ENCODE measurements around the gene ELN.

ELN gene

GRCh38 chr7:74023786-74024185, 4.2 kb upstream of the ELN start:
- Mint-ChIP-seq H3K27me3 (peaks cover 15% of the 10 kb centered on the region), H3K36me3 (no peaks in the 10 kb centered on the region), H3K4me3 (no peak overlapping the region), H3K9me3 (no peaks in the 10 kb centered on the region), H3K27ac (no peak overlapping the region), H3K4me1 (peaks cover 6% of the 10 kb centered on the region)
- DNase-seq (ENCODE audit: low spot score in 2 of 2) (no peak), ATAC-seq (ENCODE audit: low read depth) (no peak)

- no peak for ATAC-seq (ENCODE audit: low read depth)
- Mint-ChIP-seq H3K36me3 (no peaks in the 10 kb centered on the region), H3K4me3 (no peak overlapping the region), H3K9me3 (no peaks in the 10 kb centered on the region), H3K4me1 (peaks cover 13% of the 10 kb centered on the region), H3K27me3 (peaks cover 20% of the 10 kb centered on the region), H3K27ac (no peak overlapping the region)
- DNase-seq (ENCODE audit: low spot score in 2 of 2) = no peak
Observed at GRCh38 chr7:74025146-74025545, 2.8 kb upstream of the ELN start.

- ATAC-seq (ENCODE audit: low read depth) (no peak), DNase-seq (ENCODE audit: low spot score in 2 of 2) (no peak)
- Mint-ChIP-seq H3K27me3 (peaks cover 22% of the 10 kb centered on the region), H3K36me3 (no peaks in the 10 kb centered on the region), H3K4me1 (peaks cover 13% of the 10 kb centered on the region), H3K4me3 (no peak overlapping the region), H3K9me3 (no peaks in the 10 kb centered on the region), H3K27ac (no peak overlapping the region)
Observed at GRCh38 chr7:74025730-74026129, 2.2 kb upstream of the ELN start.

- peaks cover 23% of the 10 kb centered on the region for H3K27me3 Mint-ChIP-seq
- no peak for DNase-seq (ENCODE audit: low spot score in 2 of 2)
- H3K4me1 Mint-ChIP-seq = peaks cover 13% of the 10 kb centered on the region
- no peaks in the 10 kb centered on the region for H3K36me3 Mint-ChIP-seq
- no peaks in the 10 kb centered on the region for H3K9me3 Mint-ChIP-seq
- peak; percentile 18 for ATAC-seq (ENCODE audit: low read depth)
- no peak overlapping the region for H3K4me3 Mint-ChIP-seq
- H3K27ac Mint-ChIP-seq = no peak overlapping the region
Observed at GRCh38 chr7:74026406-74026902, 1.5 kb upstream of the ELN start.

GRCh38 chr7:74026903-74027682, 880 bp upstream of the ELN start:
- DNase-seq (ENCODE audit: low spot score in 2 of 2) (peak; percentile 62 to 80), ATAC-seq (ENCODE audit: low read depth) (peak; percentile 72)
- H3K27me3 Mint-ChIP-seq = peaks cover 28% of the 10 kb centered on the region
- no peak overlapping the region for H3K4me3 Mint-ChIP-seq
- H3K4me1 Mint-ChIP-seq = peaks cover 13% of the 10 kb centered on the region
- H3K27ac Mint-ChIP-seq = no peak overlapping the region
- no peaks in the 10 kb centered on the region for H3K9me3 Mint-ChIP-seq
- H3K36me3 Mint-ChIP-seq = no peaks in the 10 kb centered on the region

GRCh38 chr7:74028321-74028838, 407 bp downstream of the ELN start:
- no peak for ATAC-seq (ENCODE audit: low read depth)
- H3K36me3 Mint-ChIP-seq = no peaks in the 10 kb centered on the region
- H3K27me3 Mint-ChIP-seq = peaks cover 32% of the 10 kb centered on the region

GRCh38 chr7:74029089-74029785, 1.3 kb downstream of the ELN start:
- peaks cover 28% of the 10 kb centered on the region for H3K27me3 Mint-ChIP-seq

More at GRCh38 chr7:74028321-74028838, 407 bp downstream of the ELN start:
- Mint-ChIP-seq H3K27ac (no peak overlapping the region), H3K9me3 (no peaks in the 10 kb centered on the region), H3K4me3 (no peak overlapping the region), H3K4me1 (peaks cover 13% of the 10 kb centered on the region)
- DNase-seq (ENCODE audit: low spot score in 2 of 2) = no peak

GRCh38 chr7:74029991-74030415, 2.0 kb downstream of the ELN start:
- ATAC-seq (ENCODE audit: low read depth) (peak; percentile 15), DNase-seq (ENCODE audit: low spot score in 2 of 2) (no peak)
- Mint-ChIP-seq H3K27me3 (peaks cover 30% of the 10 kb centered on the region), H3K9me3 (no peaks in the 10 kb centered on the region), H3K27ac (no peak overlapping the region), H3K36me3 (no peaks in the 10 kb centered on the region), H3K4me3 (no peak overlapping the region), H3K4me1 (peaks cover 13% of the 10 kb centered on the region)

More at GRCh38 chr7:74029089-74029785, 1.3 kb downstream of the ELN start:
- Mint-ChIP-seq H3K9me3 (no peaks in the 10 kb centered on the region), H3K27ac (no peak overlapping the region), H3K36me3 (no peaks in the 10 kb centered on the region), H3K4me1 (peaks cover 13% of the 10 kb centered on the region), H3K4me3 (no peak overlapping the region)
- no peak for ATAC-seq (ENCODE audit: low read depth)
- DNase-seq (ENCODE audit: low spot score in 2 of 2) = no peak

GRCh38 chr7:74030861-74031260, 2.9 kb downstream of the ELN start:
- Mint-ChIP-seq H3K4me3 (no peak overlapping the region), H3K27ac (no peak overlapping the region), H3K36me3 (no peaks in the 10 kb centered on the region), H3K9me3 (no peaks in the 10 kb centered on the region), H3K27me3 (peaks cover 30% of the 10 kb centered on the region), H3K4me1 (peaks cover 13% of the 10 kb centered on the region)
- ATAC-seq (ENCODE audit: low read depth) (no peak), DNase-seq (ENCODE audit: low spot score in 2 of 2) (no peak)

- DNase-seq (ENCODE audit: low spot score in 2 of 2) (no peak), ATAC-seq (ENCODE audit: low read depth) (no peak)
- H3K4me1 Mint-ChIP-seq = peaks cover 11% of the 10 kb centered on the region
- H3K27ac Mint-ChIP-seq = no peak overlapping the region
- no peak overlapping the region for H3K4me3 Mint-ChIP-seq
- H3K9me3 Mint-ChIP-seq = no peaks in the 10 kb centered on the region
- H3K36me3 Mint-ChIP-seq = no peaks in the 10 kb centered on the region
- H3K27me3 Mint-ChIP-seq = peaks cover 28% of the 10 kb centered on the region
Observed at GRCh38 chr7:74031403-74032190, 3.6 kb downstream of the ELN start.

- Mint-ChIP-seq H3K9me3 (no peaks in the 10 kb centered on the region), H3K4me1 (peaks cover 8% of the 10 kb centered on the region), H3K27ac (no peak overlapping the region), H3K27me3 (peaks cover 28% of the 10 kb centered on the region), H3K4me3 (no peak overlapping the region), H3K36me3 (no peaks in the 10 kb centered on the region)
- DNase-seq (ENCODE audit: low spot score in 2 of 2) (no peak), ATAC-seq (ENCODE audit: low read depth) (no peak)
Observed at GRCh38 chr7:74032191-74032490, 4.2 kb downstream of the ELN start.

GRCh38 chr7:74032624-74033371, 4.8 kb downstream of the ELN start:
- H3K9me3 Mint-ChIP-seq = no peaks in the 10 kb centered on the region

More at GRCh38 chr7:74032624-74033371, 4.8 kb downstream of the ELN start:
- Mint-ChIP-seq H3K4me3 (no peak overlapping the region), H3K27me3 (peaks cover 28% of the 10 kb centered on the region), H3K4me1 (peaks cover 8% of the 10 kb centered on the region), H3K36me3 (no peaks in the 10 kb centered on the region), H3K27ac (no peak overlapping the region)
- no peak for DNase-seq (ENCODE audit: low spot score in 2 of 2)
- ATAC-seq (ENCODE audit: low read depth) = no peak
